Caco-2 (cell line): Measurements from ENCODE around the gene TFAP2C. TPM values are rescaled to one million over a fixed set of nuclear protein-coding genes. Genes with fewer than 3 reads are reported as not detected.

ENCODE experiments used
- BruUV-seq: library from RNA; stranded (reverse); fragments of 400-500 nt; replicated peaks from 2 replicates; lab custom pipeline; 2021; lab: Mats Ljungman, UMichigan
- CTCF ChIA-PET: fragments of 300-600 bp; sonication (Branson Sonifier 250); formaldehyde crosslinking; loops from one replicate; lab custom pipeline; 2022; ENCODE audit warnings: antibody characterized with exemption; lab: Charles Lee
- POLR2A ChIA-PET: fragments of 300-600 bp; sonication (Branson Sonifier 250); formaldehyde crosslinking; loops from one replicate; lab custom pipeline; 2022; ENCODE audit warnings: antibody characterized with exemption; lab: Charles Lee
- DNase-seq, 2 experiments: peaks; one replicate each; pipeline versions ENCODE4 v3.0.0 to v3.0.0-alpha.2; 2020 to 2022
- H3K27me3 ChIP-seq: replicated peaks from 2 replicates; pipeline ENCODE4 v1.6.0; 2011; ENCODE audit warnings: low read length; ENCODE audit not compliant: control insufficient read depth, insufficient read depth
- H3K36me3 ChIP-seq: 2 replicates; pipeline ENCODE4 v1.5.1; 2011; ENCODE audit warnings: low read length; ENCODE audit not compliant: control insufficient read depth, insufficient read depth
- H3K4me1 ChIP-seq: fragments of 250-450 bp; sonication (Bioruptor Pico); 2 replicates; pipeline ENCODE4 v1.5.1; 2020; ENCODE audit warnings: mild to moderate bottlenecking
- H3K4me3 ChIP-seq: 2 replicates; pipeline ENCODE4 v1.5.1; 2011; ENCODE audit warnings: low read depth, mild to moderate bottlenecking, control low read depth, low read length
- H3K9me3 ChIP-seq: fragments of 250-450 bp; sonication (Bioruptor Pico); 2 replicates; pipeline ENCODE4 v1.5.1; 2020; ENCODE audit warnings: mild to moderate bottlenecking, moderate library complexity
- H3K27ac Mint-ChIP-seq: one replicate; pipeline ENCODE4 v1.8.0; 2022; ENCODE audit warnings: mixed read lengths; ENCODE audit not compliant: unreplicated experiment
- H3K27me3 Mint-ChIP-seq: one replicate; pipeline ENCODE4 v1.8.0; 2022; ENCODE audit warnings: mixed read lengths; ENCODE audit not compliant: insufficient read depth, unreplicated experiment
- H3K36me3 Mint-ChIP-seq: one replicate; pipeline ENCODE4 v1.8.0; 2022; ENCODE audit warnings: mild to moderate bottlenecking, mixed read lengths; ENCODE audit not compliant: insufficient read depth, unreplicated experiment
- H3K4me1 Mint-ChIP-seq: one replicate; pipeline ENCODE4 v1.8.0; 2022; ENCODE audit warnings: low read depth, mixed read lengths; ENCODE audit not compliant: unreplicated experiment
- H3K4me3 Mint-ChIP-seq: one replicate; pipeline ENCODE4 v1.8.0; 2022; ENCODE audit warnings: mild to moderate bottlenecking, moderate library complexity, mixed read lengths; ENCODE audit not compliant: unreplicated experiment
- H3K9me3 Mint-ChIP-seq: one replicate; pipeline ENCODE4 v1.8.0; 2022; ENCODE audit warnings: mixed read lengths; ENCODE audit not compliant: unreplicated experiment
- intact Hi-C: fragments of 100-400 bp; cut with micrococcal nuclease; formaldehyde crosslinking; loops from one replicate; pipeline ENCODE4 v1.10.0; 2022; ENCODE audit not compliant: unreplicated experiment
- total RNA-seq: library from RNA; stranded (reverse); gene quantifications from 2 replicates; pipeline ENCODE4 v1.2.3, GENCODE V29; 2022
- TF ChIP-seq, protein P1 (sequence below), 2 experiments: fragments of 200-600 bp in 1 of 2; IDR thresholded peaks; 1 replicate in 1 of 2; 2 replicates in 1 of 2; pipeline versions ENCODE4 v1.5.1 to v1.8.0; 2011 to 2022; ENCODE audit warnings: antibody characterized with exemption in 1 of 2, control low read depth in 1 of 2, inconsistent platforms in 1 of 2, low read depth in 1 of 2, low read length in 1 of 2, mild to moderate bottlenecking in 1 of 2, moderate library complexity in 1 of 2; ENCODE audit not compliant: insufficient read depth in 1 of 2, severe bottlenecking in 1 of 2, unreplicated experiment in 1 of 2

The TFAP2C gene
- total RNA-seq, 1 experiment from 2014 or later = 27.9 TPM

DNA sequence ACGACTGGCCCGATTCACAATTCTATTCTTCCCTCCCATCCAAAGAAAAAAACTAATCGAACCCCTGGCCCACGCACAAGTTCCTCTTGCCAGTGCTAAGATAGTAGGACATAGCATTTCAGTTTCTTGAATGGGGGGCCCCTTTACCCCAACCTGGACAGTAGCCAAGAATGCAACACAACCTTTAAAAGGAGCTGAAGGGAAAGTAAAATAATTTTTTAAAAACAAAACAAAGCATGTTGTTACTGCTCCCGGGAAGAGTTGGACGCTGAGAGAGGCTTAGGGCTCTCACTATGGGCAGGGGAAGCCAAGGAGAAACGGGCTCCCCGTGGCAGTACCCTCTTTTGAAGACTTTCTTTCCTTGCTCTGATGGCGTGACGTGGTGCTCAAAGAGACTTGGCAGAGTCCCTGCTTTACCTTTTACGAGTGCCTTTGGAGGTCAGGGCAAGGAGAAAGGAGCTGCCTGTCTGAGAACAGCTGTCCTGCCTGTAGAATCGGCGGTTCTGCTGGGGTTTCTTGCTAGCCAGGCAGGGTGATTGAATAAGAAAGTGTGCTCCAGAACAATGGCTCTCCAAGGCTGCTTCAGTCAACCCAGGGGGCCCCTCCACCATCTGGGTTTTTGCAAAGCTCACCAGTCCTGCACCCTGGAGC, 5.8 kb downstream of the TFAP2C start:
- intact Hi-C loops = loop anchor here (5.0 kb wide), 1 partner anchor 117 kb away; no protein-coding TSS in a partner anchor
- peaks cover 93% of the 10 kb centered on the region for H3K36me3 Mint-ChIP-seq
- DNase-seq = no peak
- CTCF ChIA-PET = no interaction called here
- TF ChIP-seq, protein P1, sequence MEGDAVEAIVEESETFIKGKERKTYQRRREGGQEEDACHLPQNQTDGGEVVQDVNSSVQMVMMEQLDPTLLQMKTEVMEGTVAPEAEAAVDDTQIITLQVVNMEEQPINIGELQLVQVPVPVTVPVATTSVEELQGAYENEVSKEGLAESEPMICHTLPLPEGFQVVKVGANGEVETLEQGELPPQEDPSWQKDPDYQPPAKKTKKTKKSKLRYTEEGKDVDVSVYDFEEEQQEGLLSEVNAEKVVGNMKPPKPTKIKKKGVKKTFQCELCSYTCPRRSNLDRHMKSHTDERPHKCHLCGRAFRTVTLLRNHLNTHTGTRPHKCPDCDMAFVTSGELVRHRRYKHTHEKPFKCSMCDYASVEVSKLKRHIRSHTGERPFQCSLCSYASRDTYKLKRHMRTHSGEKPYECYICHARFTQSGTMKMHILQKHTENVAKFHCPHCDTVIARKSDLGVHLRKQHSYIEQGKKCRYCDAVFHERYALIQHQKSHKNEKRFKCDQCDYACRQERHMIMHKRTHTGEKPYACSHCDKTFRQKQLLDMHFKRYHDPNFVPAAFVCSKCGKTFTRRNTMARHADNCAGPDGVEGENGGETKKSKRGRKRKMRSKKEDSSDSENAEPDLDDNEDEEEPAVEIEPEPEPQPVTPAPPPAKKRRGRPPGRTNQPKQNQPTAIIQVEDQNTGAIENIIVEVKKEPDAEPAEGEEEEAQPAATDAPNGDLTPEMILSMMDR (IDR thresholded peaks at IDR 0.05; ENCODE audit: insufficient read depth in 1 of 2, low read depth in 1 of 2, low read length in 1 of 2, severe bottlenecking in 1 of 2, unreplicated experiment in 1 of 2) = no peak
- peaks cover 6% of the 10 kb centered on the region for H3K4me1 Mint-ChIP-seq
- H3K9me3 Mint-ChIP-seq = no peaks in the 10 kb centered on the region
- no peak overlapping the region for H3K4me3 ChIP-seq
- H3K4me3 Mint-ChIP-seq = no peak overlapping the region
- no peak overlapping the region for H3K27ac Mint-ChIP-seq
- BruUV-seq = no TSS peak
- H3K4me1 ChIP-seq = peaks cover 6% of the 10 kb centered on the region
- POLR2A ChIA-PET = no interaction called here
- peaks cover under 1% of the 10 kb centered on the region; the same call in 1 of the 2 replicates for H3K36me3 ChIP-seq
- no peaks in the 10 kb centered on the region for H3K27me3 ChIP-seq
- no peaks in the 10 kb centered on the region for H3K9me3 ChIP-seq
- H3K27me3 Mint-ChIP-seq = no peaks in the 10 kb centered on the region

GRCh38 chr20:56636716-56637115, 7.6 kb downstream of the TFAP2C start:
- no TSS peak for BruUV-seq
- H3K4me3 Mint-ChIP-seq = no peak overlapping the region
- peaks cover 6% of the 10 kb centered on the region for H3K4me1 Mint-ChIP-seq
- H3K36me3 ChIP-seq = peaks cover 2% of the 10 kb centered on the region; the same call in 1 of the 2 replicates
- no peaks in the 10 kb centered on the region for H3K9me3 ChIP-seq
- H3K27me3 ChIP-seq = no peaks in the 10 kb centered on the region
- H3K4me3 ChIP-seq = no peak overlapping the region
- H3K4me1 ChIP-seq = no peaks in the 10 kb centered on the region; the same call in 1 of the 2 replicates
- ChIA-PET POLR2A (no interaction called here), CTCF (interaction anchor here (1.0 kb wide), 1 partner anchor 58 kb away, joined by 3 read pairs; no protein-coding TSS in a partner anchor)
- intact Hi-C loops = no loop called here
- peaks cover 94% of the 10 kb centered on the region for H3K36me3 Mint-ChIP-seq
- TF ChIP-seq, protein P1 (IDR thresholded peaks at IDR 0.05; ENCODE audit: insufficient read depth in 1 of 2, low read depth in 1 of 2, low read length in 1 of 2, severe bottlenecking in 1 of 2, unreplicated experiment in 1 of 2) = no peak
- H3K9me3 Mint-ChIP-seq = no peaks in the 10 kb centered on the region
- no peaks in the 10 kb centered on the region for H3K27me3 Mint-ChIP-seq
- DNase-seq = no peak
- H3K27ac Mint-ChIP-seq = no peak overlapping the region

GRCh38 chr20:56637576-56637975, 8.5 kb downstream of the TFAP2C start:
- intact Hi-C loops = no loop called here
- BruUV-seq = no TSS peak
- no peaks in the 10 kb centered on the region; the same call in 1 of the 2 replicates for H3K4me1 ChIP-seq
- H3K9me3 ChIP-seq = no peaks in the 10 kb centered on the region
- Mint-ChIP-seq H3K27ac (no peak overlapping the region), H3K36me3 (peaks cover 94% of the 10 kb centered on the region), H3K9me3 (no peaks in the 10 kb centered on the region), H3K4me1 (no peaks in the 10 kb centered on the region), H3K4me3 (no peak overlapping the region), H3K27me3 (no peaks in the 10 kb centered on the region)
- ChIA-PET CTCF (interaction anchor here (0.8 kb wide), 1 partner anchor 9 kb away, joined by 3 read pairs; no protein-coding TSS in a partner anchor), POLR2A (interaction anchor here (0.6 kb wide), 1 partner anchor 169 kb away, joined by 3 read pairs; the partner anchor contains the start of gene RTF2)
- H3K36me3 ChIP-seq = peaks cover 2% of the 10 kb centered on the region; the same call in 1 of the 2 replicates
- H3K4me3 ChIP-seq = no peak overlapping the region
- H3K27me3 ChIP-seq = no peaks in the 10 kb centered on the region
- DNase-seq = no peak
- TF ChIP-seq, protein P1 (IDR thresholded peaks at IDR 0.05; ENCODE audit: insufficient read depth in 1 of 2, low read depth in 1 of 2, low read length in 1 of 2, severe bottlenecking in 1 of 2, unreplicated experiment in 1 of 2) = no peak
